PC-9 (cell line): ENCODE results near the gene RASSF9.

ENCODE experiments used
- EZH2 ChIP-seq: fragments of 200-600 bp; sonication (generic); IDR thresholded peaks from 2 replicates; pipeline ENCODE4 v1.8.0; 2017; ENCODE audit warnings: antibody characterized with exemption, low read depth
- TF ChIP-seq, protein P1 (sequence below): fragments of 200-600 bp; sonication (generic); conservative IDR thresholded peaks from 2 replicates; pipeline ENCODE4 v1.6.1; 2017; ENCODE audit warnings: mixed run types, antibody characterized with exemption, mild to moderate bottlenecking, moderate library complexity

DNA sequence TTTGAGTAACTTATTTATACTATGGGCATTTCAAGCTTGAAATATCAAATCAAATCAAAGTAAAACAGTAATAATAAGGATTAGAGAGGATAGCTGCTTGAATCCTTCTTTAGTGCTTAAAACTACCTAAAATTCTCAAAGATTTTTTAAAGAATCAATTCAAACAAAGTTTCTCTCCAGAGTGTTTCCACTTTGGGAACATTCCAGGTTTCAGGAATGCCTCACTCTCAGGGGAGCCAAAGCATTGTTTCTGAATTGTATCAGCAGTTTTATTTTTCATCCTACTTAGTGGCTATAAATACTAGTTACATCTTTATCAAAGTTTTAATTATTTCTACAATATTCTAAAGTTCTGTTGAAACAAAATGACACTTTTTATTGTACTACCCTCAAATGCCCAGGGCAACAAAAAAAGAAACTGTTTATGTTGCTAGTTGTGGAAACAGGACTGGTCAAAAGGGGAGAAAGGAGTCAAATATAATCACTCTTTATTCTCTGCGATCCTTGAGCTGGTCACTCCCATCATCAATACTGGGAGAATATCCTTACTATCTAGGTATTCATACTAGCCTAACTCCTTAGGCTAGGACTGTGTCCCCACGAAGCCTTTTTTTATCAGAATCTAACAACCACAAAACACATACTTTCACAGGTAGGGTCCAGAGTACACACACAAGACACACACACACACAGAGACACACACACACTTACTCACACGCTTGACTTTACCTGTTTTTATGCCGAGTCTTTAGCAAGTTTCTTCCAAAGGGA is 598 bp downstream of the RASSF9 start:
- TF ChIP-seq, protein P1, sequence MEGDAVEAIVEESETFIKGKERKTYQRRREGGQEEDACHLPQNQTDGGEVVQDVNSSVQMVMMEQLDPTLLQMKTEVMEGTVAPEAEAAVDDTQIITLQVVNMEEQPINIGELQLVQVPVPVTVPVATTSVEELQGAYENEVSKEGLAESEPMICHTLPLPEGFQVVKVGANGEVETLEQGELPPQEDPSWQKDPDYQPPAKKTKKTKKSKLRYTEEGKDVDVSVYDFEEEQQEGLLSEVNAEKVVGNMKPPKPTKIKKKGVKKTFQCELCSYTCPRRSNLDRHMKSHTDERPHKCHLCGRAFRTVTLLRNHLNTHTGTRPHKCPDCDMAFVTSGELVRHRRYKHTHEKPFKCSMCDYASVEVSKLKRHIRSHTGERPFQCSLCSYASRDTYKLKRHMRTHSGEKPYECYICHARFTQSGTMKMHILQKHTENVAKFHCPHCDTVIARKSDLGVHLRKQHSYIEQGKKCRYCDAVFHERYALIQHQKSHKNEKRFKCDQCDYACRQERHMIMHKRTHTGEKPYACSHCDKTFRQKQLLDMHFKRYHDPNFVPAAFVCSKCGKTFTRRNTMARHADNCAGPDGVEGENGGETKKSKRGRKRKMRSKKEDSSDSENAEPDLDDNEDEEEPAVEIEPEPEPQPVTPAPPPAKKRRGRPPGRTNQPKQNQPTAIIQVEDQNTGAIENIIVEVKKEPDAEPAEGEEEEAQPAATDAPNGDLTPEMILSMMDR, result no peak
- TF ChIP-seq EZH2, result no peak
